Lung microvascular endothelial cell (primary cell): ENCODE measurements around the gene DIS3L2. TPM values are rescaled to one million over a fixed set of nuclear protein-coding genes. Genes with fewer than 3 reads are reported as not detected.

ENCODE experiments used
- DNase-seq, 2 donors: peaks; one replicate each; pipeline versions ENCODE4 v3.0.0 to v3.0.0-alpha.2; 2010; ENCODE audit warnings: low read depth in 2 of 2
- total RNA-seq: library from RNA; depleted of rRNA; stranded (reverse); fragments of >200 nt; gene quantifications from 2 replicates; pipeline ENCODE4 v1.2.1, GENCODE V29; 2014

Gene DIS3L2
- total RNA-seq, 1 donor from 2014 or later = 14.1 TPM

DNA sequence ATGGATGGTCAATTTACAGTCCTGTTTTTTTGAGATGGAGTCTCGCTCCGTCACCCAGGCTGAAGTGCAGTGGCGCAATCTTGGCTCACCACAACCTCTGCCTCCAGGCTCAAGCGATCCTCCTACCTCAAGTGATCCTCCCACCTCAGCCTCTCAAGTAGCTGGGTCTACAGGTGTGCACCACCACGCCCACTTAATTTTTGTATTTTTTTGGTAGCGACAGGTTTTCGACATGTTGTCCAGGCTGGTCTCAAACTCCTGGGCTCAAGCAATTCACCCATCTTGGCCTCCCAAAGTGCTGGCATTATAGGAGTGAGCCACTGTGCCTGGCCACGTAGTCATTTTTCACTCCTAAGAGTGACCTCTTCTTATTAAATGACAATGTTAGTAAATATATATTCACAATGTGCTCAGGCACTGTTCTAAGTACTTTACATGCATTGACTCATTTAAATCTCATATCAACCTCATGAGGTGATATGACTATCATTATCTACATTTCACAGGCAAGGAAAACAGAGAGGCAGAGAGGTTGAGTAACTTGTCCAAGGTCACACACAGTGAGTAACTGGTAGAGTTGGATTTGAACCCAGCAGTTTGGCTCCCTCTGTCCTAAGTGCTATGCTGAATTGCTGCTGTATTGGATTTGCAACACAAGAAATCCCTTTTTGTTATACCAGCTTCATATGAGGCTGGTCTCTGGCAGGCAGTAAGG lies 5.6 kb upstream of the DIS3L2 start:
- no peak for DNase-seq

- DNase-seq = no peak
These were observed 3.4 kb upstream of the DIS3L2 start for GRCh38 chr2:231957913-231958763.

GRCh38 chr2:231960810-231961348 lies 634 bp upstream of the DIS3L2 start:
- peak in 1 of 2 donors; percentile 49 for DNase-seq

- no peak for DNase-seq
These were observed 3.6 kb downstream of the DIS3L2 start for GRCh38 chr2:231965102-231965501.

GRCh38 chr2:231966886-231967285 lies 5.4 kb downstream of the DIS3L2 start:
- no peak for DNase-seq

DNA sequence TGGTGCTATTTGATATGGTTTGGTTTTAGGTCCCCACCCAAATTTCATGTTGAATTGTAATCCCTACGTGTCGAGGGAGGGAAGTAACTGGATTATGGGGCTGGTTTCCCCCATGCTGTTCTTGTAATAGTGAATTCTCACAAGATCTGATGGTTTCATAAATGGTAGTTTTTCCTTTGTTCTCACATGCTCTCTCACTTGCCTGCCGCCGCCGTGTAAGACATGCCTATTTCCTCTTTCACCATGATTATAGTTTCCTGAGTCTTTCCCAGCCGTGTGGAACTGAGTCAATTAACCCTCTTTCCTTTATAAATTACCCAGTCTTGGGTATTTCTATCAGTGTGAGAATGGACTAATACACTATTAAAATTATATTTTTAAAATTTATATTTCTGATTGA lies 7.3 kb downstream of the DIS3L2 start:
- no peak for DNase-seq

- no peak for DNase-seq
These were observed 8.9 kb downstream of the DIS3L2 start for GRCh38 chr2:231970461-231970860.

GRCh38 chr2:231975001-231975400 lies 13.5 kb downstream of the DIS3L2 start:
- no peak for DNase-seq

DNA sequence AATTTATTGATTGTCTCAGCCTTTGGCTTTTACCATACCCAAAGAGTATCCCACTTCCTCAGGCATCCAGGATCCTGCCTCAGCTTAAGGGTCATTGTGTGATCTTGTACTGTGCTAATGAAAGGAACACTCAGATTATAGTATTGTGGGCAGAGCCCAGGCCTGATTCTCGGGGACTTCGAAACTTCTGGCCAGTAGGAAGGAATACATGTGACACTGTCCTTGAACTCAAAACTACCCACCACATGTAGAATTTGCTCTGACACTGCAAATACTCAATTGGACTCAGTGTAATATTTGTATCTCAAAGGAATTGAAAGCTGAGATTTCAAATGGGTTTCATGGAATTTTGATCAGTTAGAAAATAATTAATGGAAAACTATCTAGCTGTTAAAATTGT lies 15.9 kb downstream of the DIS3L2 start:
- DNase-seq = no peak

DNA sequence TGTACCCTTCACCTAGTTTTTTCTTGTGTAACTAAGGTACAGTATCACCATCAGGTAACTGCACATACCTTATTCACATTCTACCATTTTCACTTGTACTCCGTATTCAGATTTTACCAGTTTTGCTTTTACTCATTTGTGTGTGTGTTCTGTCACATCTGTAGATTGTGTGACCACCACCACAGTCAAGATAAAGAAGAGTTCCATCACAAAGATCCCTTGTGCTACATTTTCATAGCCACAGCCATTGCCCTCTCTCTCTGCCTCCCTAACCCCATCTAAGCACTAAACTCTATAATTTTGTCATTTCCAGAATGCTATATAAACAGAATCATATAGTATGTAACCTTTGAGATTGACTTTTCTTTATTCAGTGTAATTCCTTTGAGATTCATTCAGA lies 23.5 kb downstream of the DIS3L2 start:
- DNase-seq = no peak

GRCh38 chr2:231985823-231986261 lies 24.3 kb downstream of the DIS3L2 start:
- DNase-seq = no peak

DNA sequence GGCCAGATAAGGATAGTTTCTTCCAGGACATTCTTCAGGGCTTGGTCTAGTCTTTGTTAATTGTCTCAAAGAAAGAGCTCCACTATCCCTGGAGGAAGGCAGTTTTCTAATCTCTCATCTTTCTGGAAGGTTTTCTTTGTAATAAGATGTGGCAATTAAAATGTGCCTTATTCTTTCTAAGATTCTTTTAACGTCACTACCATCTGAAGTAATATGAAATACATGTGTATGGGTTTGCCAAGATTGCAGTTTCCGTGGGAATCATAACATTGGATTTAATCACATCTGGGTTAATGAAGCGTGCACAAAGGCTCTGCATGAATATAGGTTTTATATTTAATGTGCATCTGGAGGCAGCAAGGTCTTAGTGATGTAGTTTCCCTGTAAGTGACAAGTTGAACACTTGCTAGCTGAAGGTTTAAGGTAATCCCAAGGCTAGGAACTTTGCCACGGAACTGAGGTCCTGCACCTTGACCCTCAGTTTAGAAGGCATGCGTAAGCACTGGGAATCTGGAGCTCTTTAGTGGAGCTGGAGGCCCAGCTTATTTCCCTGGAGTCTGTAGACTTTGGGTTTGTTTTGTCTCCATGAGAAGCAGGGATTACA lies 25.7 kb downstream of the DIS3L2 start:
- no peak for DNase-seq

- no peak for DNase-seq
These were observed 26.8 kb downstream of the DIS3L2 start for GRCh38 chr2:231988179-231988866.

GRCh38 chr2:231991664-231992063 lies 30.2 kb downstream of the DIS3L2 start:
- DNase-seq = peak; percentile 10 to 37

DNA sequence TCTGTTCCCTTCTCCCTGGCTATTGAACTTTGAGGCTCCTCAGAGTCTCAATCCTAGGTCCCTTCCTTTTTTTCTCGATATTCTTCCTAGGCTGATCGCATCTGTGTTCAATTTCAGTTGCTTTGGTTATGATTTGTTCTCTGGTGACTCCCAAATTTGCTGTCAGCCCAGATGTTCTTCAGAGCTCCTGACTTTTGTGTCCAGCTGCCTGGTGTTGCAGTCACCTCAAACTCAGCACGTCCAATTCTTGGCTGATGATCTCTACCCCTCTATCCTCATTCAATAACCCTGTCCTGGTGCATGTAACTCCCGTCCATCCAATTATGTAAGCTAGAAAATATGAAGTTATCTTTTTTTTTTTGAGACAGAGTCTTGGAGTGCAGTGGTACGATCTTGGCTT lies 31.4 kb downstream of the DIS3L2 start:
- DNase-seq = no peak

DNA sequence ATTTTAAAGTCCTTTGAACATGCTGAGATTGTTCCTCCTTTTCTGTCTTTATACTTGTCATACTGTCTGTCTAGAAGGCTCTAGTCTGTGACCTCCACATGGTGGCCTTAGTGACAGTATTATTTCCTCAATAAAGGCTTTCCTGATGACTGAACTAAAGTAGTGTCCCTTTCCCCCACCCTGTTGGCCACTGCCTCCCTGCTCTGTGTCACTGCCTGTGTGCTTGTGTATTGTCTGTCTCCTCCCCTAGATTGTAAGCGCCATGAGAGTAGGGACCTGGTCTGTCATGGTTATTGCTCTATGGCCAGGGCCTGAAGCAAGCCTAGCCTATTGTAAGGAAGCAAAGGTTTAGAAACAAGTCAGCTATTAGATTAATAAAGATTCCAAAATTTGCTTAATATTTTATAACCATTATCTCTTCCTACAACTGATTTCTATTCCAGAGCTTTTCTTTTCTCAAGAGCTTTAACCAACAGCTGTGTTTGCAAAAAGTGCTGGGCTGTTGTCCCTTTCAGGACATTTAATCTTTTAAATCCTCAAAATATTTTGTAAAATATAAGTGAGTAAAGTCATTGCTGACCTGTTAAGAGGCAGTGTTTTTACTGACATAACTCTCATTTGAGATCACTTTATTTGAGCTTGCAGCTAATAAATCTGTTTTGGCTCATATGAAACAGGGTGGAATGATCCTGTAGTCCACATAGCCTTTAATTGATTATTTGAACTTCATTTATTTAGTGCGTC lies 35.5 kb downstream of the DIS3L2 start:
- no peak for DNase-seq

GRCh38 chr2:231998046-231998445 lies 36.5 kb downstream of the DIS3L2 start:
- DNase-seq = no peak

GRCh38 chr2:232000439-232000838 lies 38.9 kb downstream of the DIS3L2 start:
- DNase-seq = no peak

DNA sequence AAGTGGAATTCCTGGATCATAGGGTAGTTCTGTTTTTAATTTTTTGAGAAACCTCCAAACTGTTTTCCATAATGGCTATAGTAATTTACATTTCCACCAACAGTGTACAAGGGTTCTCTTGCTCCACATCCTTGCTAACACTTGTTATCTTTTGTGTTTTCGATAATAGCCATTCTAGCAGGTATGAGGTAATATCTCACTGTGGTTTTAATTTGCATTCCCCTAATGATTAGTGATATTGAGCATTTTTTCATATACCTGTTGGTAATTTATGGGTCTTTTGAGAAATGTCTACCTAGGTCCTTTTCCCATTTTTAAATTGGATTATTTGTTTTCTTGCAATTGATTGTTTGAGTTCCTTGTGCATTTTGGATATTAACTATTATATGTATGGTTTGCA lies 39.6 kb downstream of the DIS3L2 start:
- DNase-seq = no peak

DNA sequence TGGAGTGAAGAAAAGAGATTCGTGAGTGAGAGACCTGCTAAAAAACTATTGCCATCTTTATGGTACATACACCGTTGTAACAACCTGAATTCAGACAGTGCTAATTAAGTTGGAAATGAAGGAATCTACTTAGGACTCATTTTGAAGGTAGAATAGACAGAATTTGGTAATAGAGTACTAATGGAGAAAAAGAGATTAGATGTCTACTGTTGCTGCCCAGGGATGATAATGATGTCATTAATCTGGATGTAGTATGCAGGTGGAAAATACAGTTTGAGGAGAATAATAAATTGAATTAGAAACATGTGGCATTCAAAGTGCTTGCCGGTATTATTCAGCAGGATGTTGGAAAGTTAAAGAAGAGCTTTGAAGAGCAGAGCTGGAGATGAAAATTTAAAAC lies 44.7 kb downstream of the DIS3L2 start:
- DNase-seq = no peak
